GM12865 (cell line): ENCODE measurements around the gene PRKN.

Experiments
- DNase-seq: peaks from one replicate; pipeline ENCODE4 v3.0.0; 2010; ENCODE audit warnings: low read depth
- H3K4me3 ChIP-seq: 2 replicates; pipeline ENCODE4 v1.5.1; 2011; ENCODE audit warnings: mild to moderate bottlenecking, low read depth, low read length, control low read depth
- CTCF ChIP-seq: IDR thresholded peaks from 2 replicates; pipeline ENCODE4 v1.5.1; 2011; ENCODE audit warnings: low read length, control low read depth, low read depth, inconsistent platforms; ENCODE audit not compliant: insufficient read depth; ENCODE audit errors: missing control alignments

The PRKN gene

GRCh38 chr6:162674452-162674851, 53.1 kb downstream of the PRKN start:
- no peak for TF ChIP-seq CTCF
- H3K4me3 ChIP-seq, result no peak overlapping the region
- DNase-seq, result no peak

GRCh38 chr6:162671580-162672165, 55.9 kb downstream of the PRKN start:
- H3K4me3 ChIP-seq, result no peak overlapping the region
- no peak for DNase-seq
- TF ChIP-seq CTCF, result no peak

GRCh38 chr6:162670345-162670744, 57.2 kb downstream of the PRKN start:
- H3K4me3 ChIP-seq, result no peak overlapping the region
- DNase-seq, result no peak
- no peak for TF ChIP-seq CTCF

GRCh38 chr6:162666246-162666645, 61.3 kb downstream of the PRKN start:
- DNase-seq, result no peak
- no peak overlapping the region for H3K4me3 ChIP-seq
- no peak for TF ChIP-seq CTCF

- no peak for DNase-seq
- no peak overlapping the region for H3K4me3 ChIP-seq
- TF ChIP-seq CTCF, result no peak
Observed at GRCh38 chr6:162653808-162654207, 73.8 kb downstream of the PRKN start.

- TF ChIP-seq CTCF, result no peak
- no peak overlapping the region for H3K4me3 ChIP-seq
- no peak for DNase-seq
Observed at GRCh38 chr6:162651505-162651904, 76.1 kb downstream of the PRKN start.

GRCh38 chr6:162649271-162649670, 78.3 kb downstream of the PRKN start:
- no peak overlapping the region for H3K4me3 ChIP-seq
- no peak for TF ChIP-seq CTCF
- DNase-seq, result no peak
